Activated CD8-positive, alpha-beta memory T cell treated with anti-CD3 and anti-CD28 coated beads for 4 hours (primary cell): ENCODE data around the gene DHX8.
"Not testable (repeated sequence)": the region's sequence is repeated elsewhere in the genome, so short reads cannot be mapped to it uniquely, and the experiment has no call there.

ENCODE experiments used
- DNase-seq, 2 donors: peaks; one replicate each; pipeline ENCODE4 v3.0.0-alpha.2; 2020; ENCODE audit warnings: low read depth in 2 of 2

Gene DHX8

DNA sequence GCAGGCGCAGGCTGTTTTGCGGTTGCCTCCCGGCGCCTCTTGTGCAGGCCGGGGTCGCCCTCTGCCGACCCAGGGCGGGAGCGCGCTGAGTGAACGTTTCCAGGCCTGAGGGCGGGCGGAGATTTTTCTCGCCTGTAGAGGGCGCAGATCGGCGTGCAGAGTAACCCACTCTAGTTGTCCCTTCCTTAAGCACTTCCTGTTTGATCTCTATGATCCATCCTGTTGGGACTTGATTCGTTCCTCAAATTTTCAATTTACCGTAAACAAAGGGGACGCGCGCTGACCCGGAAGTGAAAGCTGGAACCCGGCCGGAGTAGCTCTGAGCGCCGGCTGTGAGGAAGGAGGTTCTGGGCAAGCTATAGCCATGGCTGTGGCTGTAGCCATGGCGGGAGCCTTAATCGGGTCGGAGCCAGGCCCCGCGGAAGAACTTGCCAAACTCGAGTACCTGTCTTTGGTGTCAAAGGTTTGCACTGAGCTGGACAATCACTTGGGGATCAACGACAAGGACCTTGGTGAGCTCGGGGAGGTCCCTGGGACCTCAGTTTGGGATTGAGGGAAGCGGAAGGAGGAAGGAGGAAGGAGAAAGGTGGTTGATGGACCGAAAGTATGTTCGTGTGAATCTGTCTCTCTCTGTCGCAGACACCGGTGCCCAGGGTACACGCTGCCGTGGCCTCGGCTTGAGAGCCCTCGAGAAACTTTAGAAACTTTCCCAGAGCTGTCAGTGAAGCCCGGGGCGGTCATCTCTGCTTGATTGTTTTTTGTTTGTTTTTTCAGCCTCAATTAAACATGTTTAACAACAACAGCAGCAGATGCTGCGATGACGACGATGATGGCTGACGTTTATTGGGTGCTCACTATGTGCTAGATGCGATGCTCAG, at the start of gene DHX8:
DHX8 (plus strand) TSS at position 302 of the 878 bp plus-strand sequence; CDS start at position 365, 63 bp downstream.
- peak; percentile 96 to 98 for DNase-seq

DNA sequence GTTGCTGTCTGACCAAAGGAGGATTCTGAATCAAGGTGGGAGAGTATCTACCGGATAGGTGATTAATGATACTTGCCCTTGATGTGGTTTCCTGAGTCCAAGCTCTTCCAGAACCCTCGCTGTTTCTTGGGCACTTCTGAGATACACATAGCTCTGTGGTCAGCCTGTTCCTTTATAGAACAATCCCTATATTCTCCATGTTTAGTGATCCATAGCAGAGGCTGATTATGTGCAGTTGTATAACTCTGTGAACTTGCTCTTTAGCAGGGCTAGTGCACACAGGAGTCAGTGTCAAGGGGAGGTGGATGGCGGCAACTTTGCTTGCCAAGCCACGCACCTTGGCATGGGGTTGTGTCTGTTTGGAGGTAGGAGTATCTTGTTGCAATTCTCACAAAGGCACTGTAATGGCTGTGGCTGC, 48.9 kb upstream of the DHX8 start:
- no peak for DNase-seq

DNA sequence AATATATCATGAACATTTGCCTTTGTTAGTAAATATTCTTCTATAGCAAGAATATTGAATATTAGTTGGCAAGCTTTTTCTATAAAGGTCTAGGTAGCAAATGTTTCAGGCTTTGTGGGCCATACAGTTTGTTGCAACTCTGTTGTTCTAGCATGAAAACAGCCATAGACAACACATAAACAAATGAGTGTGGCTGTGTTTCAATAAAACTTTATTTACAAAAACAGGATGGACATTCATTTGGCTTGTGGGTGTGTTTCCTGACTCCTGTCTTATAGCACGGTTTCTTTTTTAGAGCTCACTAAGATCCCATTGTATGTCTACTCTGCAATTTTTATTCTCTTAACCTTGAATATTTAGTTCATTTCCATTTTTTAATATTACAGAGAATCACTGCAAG, 46.0 kb upstream of the DHX8 start:
- DNase-seq: no peak

DNA sequence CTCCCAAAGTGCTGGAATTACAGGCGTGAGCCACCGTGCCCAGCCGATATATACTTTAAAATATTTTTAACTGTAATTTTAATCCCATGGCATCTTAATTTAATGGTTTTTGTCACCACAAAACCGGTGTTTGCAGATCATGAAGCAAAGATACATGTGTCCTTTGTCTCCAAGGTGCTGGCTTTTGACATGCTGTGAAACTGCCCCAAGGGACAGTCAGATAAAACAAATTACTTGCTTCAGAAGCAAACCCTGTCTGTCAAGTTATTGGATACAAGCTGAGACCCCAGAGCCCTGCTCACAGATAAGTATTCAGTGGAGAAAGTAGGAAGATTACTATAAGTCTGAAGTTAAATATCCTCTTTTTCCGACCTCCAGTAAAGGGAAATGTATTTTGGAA, 45.1 kb upstream of the DHX8 start:
- no peak for DNase-seq

DNA sequence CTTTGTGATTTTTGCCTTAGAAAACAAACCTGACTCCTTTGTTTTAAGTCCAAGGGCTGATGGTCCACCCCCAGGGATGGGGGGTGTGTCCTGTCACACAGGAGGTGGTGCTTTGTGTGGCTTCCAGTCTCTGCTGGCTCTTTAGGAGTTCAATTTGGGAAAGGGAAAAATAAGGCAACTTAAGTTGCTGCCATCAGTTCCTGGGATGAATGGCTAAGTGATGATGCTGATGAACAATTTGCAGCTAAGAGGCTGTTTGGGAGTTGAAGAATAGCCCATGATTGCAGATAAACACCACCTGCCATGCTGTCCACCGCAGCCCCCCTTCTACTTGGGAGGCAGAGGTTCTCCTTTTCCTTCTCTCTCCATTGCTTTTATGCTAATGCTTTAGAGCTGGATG, 44.7 kb upstream of the DHX8 start:
- no peak for DNase-seq

DNA sequence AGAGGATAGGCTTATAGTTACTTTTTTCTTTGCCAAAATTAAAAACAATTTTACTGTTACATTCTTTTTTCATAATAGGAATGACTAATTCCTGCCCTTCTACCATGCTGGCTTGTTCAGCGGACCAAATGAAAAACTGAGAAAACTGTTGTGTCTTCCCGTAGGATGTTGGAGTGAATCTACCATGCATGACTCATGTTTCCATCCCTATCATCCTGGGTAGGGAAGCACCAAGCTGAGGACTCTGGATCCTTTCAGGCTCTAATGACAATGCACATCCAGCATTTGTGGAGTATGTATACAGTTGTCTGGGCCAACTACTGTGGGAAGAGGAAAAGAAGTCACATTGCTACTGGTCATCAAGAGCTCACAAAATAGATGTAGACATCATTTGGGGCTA, 41.1 kb upstream of the DHX8 start:
- no peak for DNase-seq

DNA sequence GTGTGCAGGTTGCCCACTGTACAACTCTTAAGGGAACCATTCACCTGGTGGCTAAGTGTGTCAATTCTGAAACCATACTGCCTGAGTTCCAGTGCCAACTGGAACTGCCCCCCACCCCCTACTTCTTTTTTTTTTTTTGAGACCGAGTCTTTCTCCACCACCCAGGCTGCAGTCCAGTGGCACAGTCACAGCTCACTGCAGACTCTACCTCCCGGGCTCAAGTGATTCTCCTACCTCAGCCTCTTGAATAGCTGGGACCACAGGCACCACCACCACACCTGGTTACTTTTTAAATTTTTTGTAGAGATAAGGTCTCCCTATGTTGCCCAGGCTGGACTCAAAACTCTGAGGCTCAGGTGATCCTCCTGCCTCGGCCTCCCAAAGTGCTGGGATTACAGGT, 40.4 kb upstream of the DHX8 start:
- no peak for DNase-seq

DNA sequence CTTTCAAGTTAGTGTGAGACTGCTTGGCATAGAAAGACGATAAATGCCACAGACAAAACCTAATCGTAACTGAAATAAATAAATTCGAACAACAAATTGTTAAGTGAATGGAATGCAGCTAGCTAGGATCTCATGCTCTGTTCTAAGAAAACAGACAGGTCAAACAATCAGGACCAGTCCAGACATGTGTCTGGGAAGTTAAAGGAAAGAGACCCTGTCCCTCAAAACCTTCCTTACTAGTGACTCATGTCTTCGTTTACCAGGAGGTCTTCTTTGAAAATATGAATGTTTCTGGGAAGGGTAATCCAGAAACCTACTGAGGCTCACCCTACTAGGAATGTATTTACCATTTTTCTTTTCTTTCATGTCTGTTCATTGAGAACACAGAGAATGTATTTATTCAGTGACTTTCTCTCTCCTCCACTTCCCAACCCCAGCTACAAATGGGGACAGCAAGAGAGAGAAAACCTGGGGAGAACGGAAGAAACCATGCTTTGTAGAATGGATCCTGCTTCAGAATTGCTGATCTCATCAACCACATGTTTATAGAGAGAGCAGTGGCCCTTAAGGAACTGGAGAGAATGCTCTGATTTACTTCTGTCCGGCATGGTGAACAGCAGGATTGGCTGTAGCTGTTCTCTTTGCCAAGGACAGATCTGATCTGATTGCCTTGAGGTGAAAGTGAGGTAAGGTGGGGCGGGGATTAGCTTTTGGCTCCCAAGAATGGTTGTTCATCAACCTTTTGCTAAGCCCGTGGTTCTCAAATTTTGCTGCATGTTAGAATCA, 39.4 kb upstream of the DHX8 start:
- DNase-seq: no peak

DNA sequence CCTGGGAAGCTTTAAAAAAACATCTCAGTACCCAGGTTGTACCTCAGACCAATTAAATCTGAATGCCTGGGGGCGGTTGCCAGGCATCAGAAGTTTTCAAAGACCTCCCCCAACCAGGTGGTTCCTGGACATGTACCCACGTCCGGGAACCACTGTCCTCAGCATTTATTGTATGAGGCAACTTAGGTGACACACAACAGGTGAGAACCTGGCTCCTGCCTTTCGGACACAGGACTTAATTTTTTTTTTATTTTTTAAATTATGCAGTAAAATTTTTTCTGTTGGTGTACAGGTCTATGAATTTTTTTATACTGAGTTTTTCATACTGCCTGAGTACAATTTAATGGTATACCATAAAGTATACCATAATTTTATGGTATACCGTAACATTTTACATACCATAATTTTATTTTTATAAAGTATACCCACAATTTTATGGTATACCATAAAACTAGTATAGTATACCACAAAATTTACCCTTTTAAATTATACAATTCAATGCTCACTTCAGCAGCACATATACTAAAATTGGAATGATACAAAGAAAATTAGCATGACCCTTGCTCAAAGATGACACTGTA, 38.7 kb upstream of the DHX8 start:
- no peak for DNase-seq

DNA sequence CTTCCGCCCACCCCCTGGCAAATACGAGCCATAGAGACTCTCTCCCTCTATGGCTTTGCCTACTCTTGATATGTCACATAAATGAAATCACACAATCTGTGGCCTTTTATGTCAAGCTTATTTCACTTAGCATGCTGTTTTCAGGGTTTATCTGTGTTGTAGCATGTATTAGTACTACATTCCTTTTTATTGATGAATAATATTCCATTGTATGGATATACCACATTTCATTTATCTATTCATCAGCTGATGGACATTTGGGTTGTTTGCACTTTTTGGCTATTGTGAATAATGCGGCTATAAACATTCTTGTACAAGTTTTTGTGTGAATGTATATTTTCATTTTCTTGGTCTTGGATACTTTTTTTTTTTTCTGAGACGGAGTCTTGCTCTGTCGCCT, 37.0 kb upstream of the DHX8 start:
- DNase-seq: no peak

DNA sequence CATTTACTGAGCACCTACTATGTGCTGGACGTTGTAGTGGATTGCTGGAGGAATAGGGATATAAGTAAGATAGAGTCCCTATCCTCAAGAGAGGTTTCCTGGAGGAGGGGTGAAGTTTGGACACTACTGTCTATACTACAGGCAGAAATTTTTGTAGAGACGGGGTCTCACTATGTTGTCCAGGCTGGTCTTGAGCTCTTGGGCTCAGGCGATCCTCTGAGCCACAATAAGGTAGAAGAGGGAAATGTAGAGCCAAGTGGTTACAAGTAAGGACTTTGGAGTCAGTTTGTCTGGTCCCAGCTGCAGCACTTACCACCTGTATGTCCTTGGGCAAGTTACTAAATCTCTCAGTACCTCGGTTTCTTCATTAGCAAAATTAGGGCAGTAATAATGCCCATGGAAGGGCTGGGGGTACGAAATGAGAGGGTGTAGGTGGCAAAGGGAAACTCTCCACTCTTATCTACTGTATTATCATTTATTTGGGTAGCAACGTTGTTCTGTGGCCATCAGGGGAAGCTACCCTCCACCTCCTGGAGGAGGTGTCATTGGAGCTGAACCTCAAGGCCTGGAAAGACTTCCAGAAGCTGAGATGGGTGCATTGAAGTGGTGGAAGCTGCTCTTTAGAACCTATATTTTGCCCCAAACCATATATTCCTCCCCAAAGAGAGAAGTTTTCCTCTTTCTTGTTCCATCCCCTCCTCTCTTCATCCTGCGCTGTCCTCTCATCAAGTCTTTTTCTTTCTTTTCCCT, 34.9 kb upstream of the DHX8 start:
- DNase-seq: no peak

DNA sequence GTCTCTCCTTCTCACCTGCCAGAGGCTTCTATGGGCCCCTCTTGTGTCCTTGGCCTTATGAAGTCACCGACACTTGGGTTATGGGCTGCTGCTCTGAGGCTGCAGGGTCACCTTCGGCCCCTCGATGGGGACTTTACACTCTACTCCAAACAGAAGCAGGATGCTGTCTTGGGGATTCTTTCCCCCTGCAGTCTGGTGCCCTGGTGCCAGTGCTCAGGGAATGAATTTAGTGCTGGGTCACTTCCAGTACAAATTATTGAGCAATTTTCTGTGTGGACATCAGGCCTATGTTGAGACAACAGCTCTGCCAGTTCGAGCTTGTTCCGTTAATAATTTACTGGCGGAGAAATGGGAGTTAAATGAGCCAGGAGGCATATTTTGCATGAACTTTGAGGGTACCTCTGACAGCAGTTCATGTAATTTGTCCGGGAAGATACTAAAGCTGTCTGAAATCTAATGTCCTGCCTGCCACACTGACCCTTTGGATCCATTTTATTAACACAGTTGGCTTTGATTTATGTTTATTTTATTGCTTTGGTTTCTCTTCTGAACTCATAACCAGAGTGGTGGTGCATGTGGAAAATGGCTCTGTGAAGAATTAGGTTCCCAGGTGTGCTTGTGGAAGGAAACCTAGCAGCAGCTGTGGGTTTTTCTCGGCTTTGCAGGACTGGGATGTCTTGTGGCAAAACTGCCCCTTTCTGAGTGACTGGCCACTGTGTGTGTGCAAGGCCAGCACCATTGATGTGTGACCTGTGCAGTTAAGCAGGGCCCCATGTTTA, 34.1 kb upstream of the DHX8 start:
- no peak for DNase-seq

DNA sequence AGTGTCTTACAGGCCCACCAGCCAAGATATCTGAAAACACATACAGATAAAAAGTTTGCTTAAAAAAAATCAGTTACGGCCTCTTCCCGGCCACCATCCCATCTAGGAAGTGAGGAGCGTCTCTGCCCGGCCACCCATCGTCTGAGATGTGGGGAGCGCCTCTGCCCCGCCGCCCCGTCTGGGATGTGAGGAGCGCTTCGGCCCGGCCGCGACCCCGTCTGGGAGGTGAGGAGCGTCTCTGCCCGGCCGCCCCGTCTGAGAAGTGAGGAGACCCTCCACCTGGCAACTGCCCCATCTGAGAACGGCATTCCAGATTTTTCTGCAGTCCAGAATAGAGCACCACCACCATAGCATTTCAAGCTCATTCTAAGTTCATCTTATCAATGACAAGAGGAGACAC, 33.0 kb upstream of the DHX8 start:
- DNase-seq: not testable (repeated sequence)

DNA sequence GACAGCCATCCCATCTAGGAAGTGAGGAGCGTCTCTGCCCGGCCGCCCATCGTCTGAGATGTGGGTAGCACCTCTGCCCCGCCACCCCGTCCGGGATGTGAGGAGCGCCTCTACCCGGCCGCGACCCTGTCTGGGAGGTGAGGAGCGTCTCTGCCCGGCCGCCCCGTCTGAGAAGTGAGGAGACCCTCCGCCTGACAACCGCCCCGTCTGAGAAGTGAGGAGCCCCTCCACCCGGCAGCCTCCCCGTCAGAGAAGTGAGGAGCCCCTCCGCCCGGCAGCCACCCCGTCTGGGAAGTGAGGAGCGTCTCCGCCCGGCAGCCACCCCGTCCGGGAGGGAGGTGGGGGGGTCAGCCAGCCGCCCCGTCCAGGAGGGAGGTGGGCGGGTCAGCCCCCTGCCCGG, 32.0 kb upstream of the DHX8 start:
- DNase-seq: not testable (repeated sequence)

DNA sequence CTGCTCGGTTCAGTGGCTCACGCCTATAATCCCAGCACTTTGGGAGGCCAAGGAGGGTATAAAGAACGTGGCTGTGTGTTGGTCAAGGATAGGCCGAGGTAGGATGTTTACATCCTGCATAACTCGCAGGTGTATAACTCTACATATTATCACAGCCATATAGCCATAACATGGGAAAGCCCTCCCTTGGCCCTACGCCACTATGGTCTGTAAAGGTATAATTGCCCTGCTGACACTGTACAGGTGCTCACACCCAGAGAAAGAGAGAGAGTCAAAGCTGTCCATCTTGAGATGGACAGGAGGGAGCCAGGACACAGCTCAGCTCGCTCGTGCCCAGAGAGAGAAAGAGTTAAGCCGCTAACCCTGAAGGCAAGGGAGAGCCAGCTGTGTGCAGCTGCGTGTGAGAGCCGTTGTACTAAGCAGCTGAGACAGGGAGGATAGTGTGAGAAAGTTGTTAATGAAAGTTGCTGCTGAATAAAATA, 30.4 kb upstream of the DHX8 start:
- no peak for DNase-seq

DNA sequence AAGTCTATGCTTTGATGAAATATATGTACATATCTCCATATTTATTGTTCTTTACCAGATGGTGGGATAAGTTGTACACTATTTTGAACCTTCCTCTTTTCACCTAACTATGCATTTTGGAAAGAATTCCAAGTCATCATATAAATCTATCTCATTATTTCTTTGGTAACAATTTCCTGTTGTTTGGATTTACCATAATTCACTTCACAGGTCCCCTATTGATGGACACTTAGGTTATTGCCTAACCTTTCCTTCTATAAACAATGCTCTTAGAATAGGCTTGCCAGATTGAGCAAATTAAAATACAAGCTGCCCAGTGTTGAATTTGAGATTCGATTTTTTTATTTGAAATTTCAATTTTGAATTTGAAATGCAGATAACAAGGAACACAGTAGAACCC, 28.9 kb upstream of the DHX8 start:
- DNase-seq: no peak

DNA sequence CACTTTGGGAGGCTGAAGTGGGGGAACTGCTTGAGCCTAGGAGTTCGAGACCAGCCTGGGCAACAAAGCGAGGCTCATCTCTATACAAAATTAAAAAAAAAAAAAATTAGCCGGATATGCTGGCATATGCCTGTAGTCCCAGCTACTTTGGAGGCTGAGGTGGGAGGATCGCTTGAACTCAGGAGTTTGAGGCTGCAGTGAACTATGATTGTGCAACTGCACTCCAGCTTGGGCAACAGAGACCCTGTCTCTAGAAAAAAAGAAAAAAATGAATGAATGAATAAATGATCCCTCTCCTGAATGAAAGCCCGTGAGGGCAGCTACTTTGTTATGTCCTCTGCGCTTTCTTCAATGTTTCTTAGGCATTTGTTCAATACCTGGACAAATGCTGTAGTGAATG, 27.7 kb upstream of the DHX8 start:
- DNase-seq: no peak

DNA sequence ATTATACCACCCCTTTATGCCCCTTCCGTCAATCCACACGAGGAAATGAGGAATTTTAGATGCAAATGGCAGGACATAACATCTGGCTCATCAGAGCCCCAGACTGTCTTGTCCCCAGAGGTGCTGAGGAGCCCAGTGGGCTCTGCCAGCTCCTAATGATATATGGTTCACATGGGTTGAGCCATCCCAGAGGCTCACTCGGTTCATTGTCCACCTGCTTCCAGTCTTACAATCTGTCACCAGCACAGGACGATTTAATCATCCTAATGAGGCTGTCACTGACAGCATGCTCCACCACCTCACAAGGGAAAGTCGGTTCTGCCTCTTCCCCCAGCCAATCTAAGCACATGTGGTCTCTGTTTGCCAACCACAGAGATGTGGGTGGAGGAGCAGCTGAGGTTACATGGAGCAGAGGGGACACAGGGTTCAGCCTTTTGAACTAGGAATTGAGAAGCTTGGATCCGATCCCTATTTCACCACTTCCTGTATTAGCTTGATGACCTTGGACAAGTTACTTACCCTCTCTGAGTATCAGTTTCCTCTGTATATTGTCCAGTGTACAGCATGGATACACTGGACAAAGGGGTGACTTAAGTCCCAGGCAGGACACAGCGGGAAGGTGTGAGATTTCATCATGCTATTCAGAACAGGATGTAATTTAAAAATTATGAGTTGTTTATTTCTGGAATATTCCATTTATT, 27.0 kb upstream of the DHX8 start:
- DNase-seq: no peak

DNA sequence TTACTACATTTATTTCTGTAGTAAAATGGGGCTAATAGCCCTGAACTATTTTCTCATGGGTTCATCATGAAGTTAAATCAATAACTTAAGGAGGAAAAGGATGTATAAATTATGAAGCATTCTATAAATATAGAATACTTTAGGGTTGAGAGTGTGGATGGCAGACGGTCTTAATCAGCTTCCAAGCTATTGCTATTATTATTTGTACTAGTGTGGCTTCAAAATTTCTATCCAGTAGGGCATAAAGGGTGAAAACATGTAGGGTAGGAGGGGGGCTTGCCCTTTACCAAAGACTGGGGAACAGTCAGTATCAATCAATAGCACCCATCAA, 26.4 kb upstream of the DHX8 start:
- no peak for DNase-seq

DNA sequence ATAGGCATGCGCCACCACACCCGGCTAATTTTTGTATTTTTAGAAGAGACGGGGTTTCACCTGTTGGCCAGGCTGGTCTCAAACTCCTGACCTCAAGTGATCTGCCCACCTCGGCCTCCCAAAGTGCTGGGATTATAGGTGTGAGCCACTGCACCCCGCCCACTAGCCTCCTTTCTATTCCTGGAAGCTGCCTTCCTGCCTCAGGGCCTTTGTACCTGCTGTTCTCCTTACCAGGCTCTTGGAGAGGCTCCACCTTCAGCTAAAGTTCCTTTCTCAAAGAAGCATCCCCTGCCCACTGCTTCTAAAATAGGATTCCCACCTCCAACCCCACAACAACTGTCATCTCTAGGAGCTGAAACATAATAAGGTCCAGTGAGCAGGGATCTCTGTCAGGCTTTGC, 23.9 kb upstream of the DHX8 start:
- not testable (repeated sequence) for DNase-seq

DNA sequence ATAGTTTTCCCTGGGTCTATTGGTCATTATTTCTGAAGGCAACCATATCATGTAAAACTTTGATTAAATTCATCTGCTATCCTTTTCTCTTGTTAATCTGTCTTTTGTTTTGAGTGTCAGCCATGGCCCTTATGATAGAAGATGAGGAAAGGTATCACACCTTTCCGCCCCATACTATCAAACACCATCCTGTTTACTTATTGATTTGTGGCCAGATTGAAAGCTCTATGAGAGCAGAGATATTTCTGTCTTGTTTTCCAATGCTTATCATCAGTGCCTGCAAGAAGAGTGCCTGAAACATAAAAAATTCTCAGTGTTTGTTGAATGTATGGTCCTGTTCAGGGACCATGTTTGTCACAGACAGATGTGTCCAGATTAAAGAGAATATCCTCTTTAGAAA, 22.6 kb upstream of the DHX8 start:
- DNase-seq: no peak
